ENCODE measurements around the gene KIF18B. TPM values are rescaled to one million over a fixed set of nuclear protein-coding genes. Genes with fewer than 3 reads are reported as not detected.

The KIF18B gene
- total RNA-seq, 1 donor from 2014 or later, result 7.1 TPM

GRCh38 chr17:44924107-44924544 is 23.4 kb downstream of the KIF18B start:
- H3K9me3 Mint-ChIP-seq (ENCODE audit: unreplicated experiment), result no peaks in the 10 kb centered on the region
- DNase-seq (ENCODE audit: low spot score), result no peak
- no peak overlapping the region for H3K4me3 Mint-ChIP-seq (ENCODE audit: unreplicated experiment)
- H3K4me1 Mint-ChIP-seq (ENCODE audit: unreplicated experiment), result no peaks in the 10 kb centered on the region
- H3K27me3 Mint-ChIP-seq (ENCODE audit: unreplicated experiment), result peaks cover 5% of the 10 kb centered on the region
- H3K36me3 Mint-ChIP-seq (ENCODE audit: low read depth, unreplicated experiment), result peaks cover 4% of the 10 kb centered on the region
- no peak overlapping the region for H3K27ac Mint-ChIP-seq (ENCODE audit: unreplicated experiment)
- TF ChIP-seq CTCF (IDR thresholded peaks at IDR 0.05; ENCODE audit: unreplicated experiment), result no peak

GRCh38 chr17:44922746-44923470 is 24.7 kb downstream of the KIF18B start:
- Mint-ChIP-seq H3K4me3 (ENCODE audit: unreplicated experiment) (no peak overlapping the region), H3K9me3 (ENCODE audit: unreplicated experiment) (no peaks in the 10 kb centered on the region), H3K36me3 (ENCODE audit: low read depth, unreplicated experiment) (peaks cover 4% of the 10 kb centered on the region), H3K27me3 (ENCODE audit: unreplicated experiment) (peaks cover 5% of the 10 kb centered on the region), H3K4me1 (ENCODE audit: unreplicated experiment) (no peaks in the 10 kb centered on the region), H3K27ac (ENCODE audit: unreplicated experiment) (no peak overlapping the region)
- TF ChIP-seq CTCF (IDR thresholded peaks at IDR 0.05; ENCODE audit: unreplicated experiment), result no peak
- no peak for DNase-seq (ENCODE audit: low spot score)

GRCh38 chr17:44922136-44922535 is 25.4 kb downstream of the KIF18B start:
- H3K36me3 Mint-ChIP-seq (ENCODE audit: low read depth, unreplicated experiment), result peaks cover 4% of the 10 kb centered on the region
- DNase-seq (ENCODE audit: low spot score), result no peak
- H3K27ac Mint-ChIP-seq (ENCODE audit: unreplicated experiment), result no peak overlapping the region
- no peaks in the 10 kb centered on the region for H3K9me3 Mint-ChIP-seq (ENCODE audit: unreplicated experiment)
- H3K27me3 Mint-ChIP-seq (ENCODE audit: unreplicated experiment), result peaks cover 5% of the 10 kb centered on the region
- no peak overlapping the region for H3K4me3 Mint-ChIP-seq (ENCODE audit: unreplicated experiment)
- H3K4me1 Mint-ChIP-seq (ENCODE audit: unreplicated experiment), result no peaks in the 10 kb centered on the region
- no peak for TF ChIP-seq CTCF (IDR thresholded peaks at IDR 0.05; ENCODE audit: unreplicated experiment)

GRCh38 chr17:44921122-44921882 is 26.3 kb downstream of the KIF18B start:
- TF ChIP-seq CTCF (IDR thresholded peaks at IDR 0.05; ENCODE audit: unreplicated experiment), result no peak
- Mint-ChIP-seq H3K27me3 (ENCODE audit: unreplicated experiment) (peaks cover 6% of the 10 kb centered on the region), H3K27ac (ENCODE audit: unreplicated experiment) (peak overlapping the region; percentile 57), H3K36me3 (ENCODE audit: low read depth, unreplicated experiment) (peaks cover under 1% of the 10 kb centered on the region), H3K4me3 (ENCODE audit: unreplicated experiment) (no peak overlapping the region), H3K9me3 (ENCODE audit: unreplicated experiment) (no peaks in the 10 kb centered on the region), H3K4me1 (ENCODE audit: unreplicated experiment) (no peaks in the 10 kb centered on the region)
- no peak for DNase-seq (ENCODE audit: low spot score)

GRCh38 chr17:44920565-44920940 is 27.0 kb downstream of the KIF18B start:
- Mint-ChIP-seq H3K9me3 (ENCODE audit: unreplicated experiment) (no peaks in the 10 kb centered on the region), H3K4me3 (ENCODE audit: unreplicated experiment) (no peak overlapping the region), H3K27me3 (ENCODE audit: unreplicated experiment) (peaks cover 7% of the 10 kb centered on the region), H3K4me1 (ENCODE audit: unreplicated experiment) (no peaks in the 10 kb centered on the region), H3K27ac (ENCODE audit: unreplicated experiment) (no peak overlapping the region), H3K36me3 (ENCODE audit: low read depth, unreplicated experiment) (no peaks in the 10 kb centered on the region)
- no peak for TF ChIP-seq CTCF (IDR thresholded peaks at IDR 0.05; ENCODE audit: unreplicated experiment)
- DNase-seq (ENCODE audit: low spot score), result no peak
